Activated naive CD4-positive, alpha-beta T cell treated with anti-CD3 and anti-CD28 coated beads, Interleukin-2, amount 50 U/mL, for 24 hours (primary cell): ENCODE data around the gene TECTA.

Source experiments
- H3K27ac Mint-ChIP-seq: one replicate; pipeline ENCODE4 v1.8.0; 2021; ENCODE audit warnings: mild to moderate bottlenecking, mixed read lengths
- H3K27me3 Mint-ChIP-seq: one replicate; pipeline ENCODE4 v1.8.0; 2021; ENCODE audit warnings: mixed read lengths
- H3K36me3 Mint-ChIP-seq: one replicate; pipeline ENCODE4 v1.8.0; 2021; ENCODE audit warnings: mixed read lengths
- H3K4me1 Mint-ChIP-seq: one replicate; pipeline ENCODE4 v1.8.0; 2021; ENCODE audit warnings: mixed read lengths
- H3K4me3 Mint-ChIP-seq: one replicate; pipeline ENCODE4 v1.8.0; 2021; ENCODE audit warnings: mild to moderate bottlenecking, mixed read lengths
- H3K9me3 Mint-ChIP-seq: one replicate; pipeline ENCODE4 v1.8.0; 2021; ENCODE audit warnings: mixed read lengths

Gene TECTA, protein sequence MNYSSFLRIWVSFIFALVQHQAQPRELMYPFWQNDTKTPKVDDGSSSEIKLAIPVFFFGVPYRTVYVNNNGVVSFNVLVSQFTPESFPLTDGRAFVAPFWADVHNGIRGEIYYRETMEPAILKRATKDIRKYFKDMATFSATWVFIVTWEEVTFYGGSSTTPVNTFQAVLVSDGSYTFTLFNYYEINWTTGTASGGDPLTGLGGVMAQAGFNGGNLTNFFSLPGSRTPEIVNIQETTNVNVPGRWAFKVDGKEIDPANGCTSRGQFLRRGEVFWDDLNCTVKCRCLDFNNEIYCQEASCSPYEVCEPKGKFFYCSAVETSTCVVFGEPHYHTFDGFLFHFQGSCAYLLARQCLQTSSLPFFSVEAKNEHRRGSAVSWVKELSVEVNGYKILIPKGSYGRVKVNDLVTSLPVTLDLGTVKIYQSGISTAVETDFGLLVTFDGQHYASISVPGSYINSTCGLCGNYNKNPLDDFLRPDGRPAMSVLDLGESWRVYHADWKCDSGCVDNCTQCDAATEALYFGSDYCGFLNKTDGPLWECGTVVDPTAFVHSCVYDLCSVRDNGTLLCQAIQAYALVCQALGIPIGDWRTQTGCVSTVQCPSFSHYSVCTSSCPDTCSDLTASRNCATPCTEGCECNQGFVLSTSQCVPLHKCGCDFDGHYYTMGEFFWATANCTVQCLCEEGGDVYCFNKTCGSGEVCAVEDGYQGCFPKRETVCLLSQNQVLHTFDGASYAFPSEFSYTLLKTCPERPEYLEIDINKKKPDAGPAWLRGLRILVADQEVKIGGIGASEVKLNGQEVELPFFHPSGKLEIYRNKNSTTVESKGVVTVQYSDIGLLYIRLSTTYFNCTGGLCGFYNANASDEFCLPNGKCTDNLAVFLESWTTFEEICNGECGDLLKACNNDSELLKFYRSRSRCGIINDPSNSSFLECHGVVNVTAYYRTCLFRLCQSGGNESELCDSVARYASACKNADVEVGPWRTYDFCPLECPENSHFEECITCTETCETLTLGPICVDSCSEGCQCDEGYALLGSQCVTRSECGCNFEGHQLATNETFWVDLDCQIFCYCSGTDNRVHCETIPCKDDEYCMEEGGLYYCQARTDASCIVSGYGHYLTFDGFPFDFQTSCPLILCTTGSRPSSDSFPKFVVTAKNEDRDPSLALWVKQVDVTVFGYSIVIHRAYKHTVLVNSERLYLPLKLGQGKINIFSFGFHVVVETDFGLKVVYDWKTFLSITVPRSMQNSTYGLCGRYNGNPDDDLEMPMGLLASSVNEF (N-terminal part only)

DNA sequence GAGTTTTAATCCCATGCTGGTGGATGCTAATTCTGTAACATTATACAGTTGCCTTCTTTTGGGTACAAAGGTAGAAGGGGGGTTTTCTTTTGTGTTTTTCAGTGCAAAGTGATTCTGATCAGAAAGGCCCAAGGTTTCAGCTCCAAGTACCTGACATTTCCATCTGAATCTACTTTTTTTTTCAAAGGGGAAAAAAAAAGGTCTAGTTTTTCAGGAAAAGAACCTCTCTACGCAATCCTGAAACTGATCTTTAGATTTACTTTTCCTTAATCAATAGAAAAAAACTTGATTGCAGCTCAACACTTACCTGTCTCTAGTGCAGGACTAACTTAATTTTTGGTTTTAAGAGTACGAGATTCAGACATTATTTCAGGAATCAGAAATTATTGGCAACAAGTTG, at the start of gene TECTA:
Gene TECTA (plus strand): TSS at position 301 of the 400 bp plus-strand sequence. CDS start 1,423 bp downstream, outside the sequence.
- no peak within 1 kb of the TSS for H3K27ac Mint-ChIP-seq
- H3K4me3 Mint-ChIP-seq: no peak within 1 kb of the TSS
- H3K36me3 Mint-ChIP-seq: peaks cover 2% of the 10 kb centered on the region
- H3K27me3 Mint-ChIP-seq: no peaks in the 10 kb centered on the region
- no peaks in the 10 kb centered on the region for H3K4me1 Mint-ChIP-seq
- H3K9me3 Mint-ChIP-seq: no peaks in the 10 kb centered on the region

DNA sequence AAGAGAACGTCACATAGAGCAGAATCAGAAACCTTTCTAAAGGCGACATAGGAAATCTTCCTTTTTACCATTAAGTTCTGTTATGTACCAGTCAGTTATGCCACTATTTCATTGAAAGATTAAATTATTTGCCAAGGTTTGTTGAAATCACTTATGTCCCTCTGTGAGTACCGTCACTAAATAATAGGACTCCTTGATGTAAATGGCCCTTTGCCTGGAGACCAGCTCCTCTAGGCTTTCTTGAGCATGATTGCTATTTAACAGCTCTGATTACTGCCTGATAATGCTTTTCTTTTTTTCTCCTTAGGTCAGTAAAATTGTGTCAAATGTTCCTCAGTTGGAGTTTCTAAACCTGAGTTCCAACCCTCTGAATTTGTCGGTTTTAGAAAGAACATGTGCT, 47.8 kb upstream of the TECTA start:
- Mint-ChIP-seq H3K27me3 (no peaks in the 10 kb centered on the region), H3K27ac (no peak overlapping the region), H3K4me1 (no peaks in the 10 kb centered on the region), H3K36me3 (peaks cover 30% of the 10 kb centered on the region), H3K9me3 (no peaks in the 10 kb centered on the region), H3K4me3 (no peak overlapping the region)

DNA sequence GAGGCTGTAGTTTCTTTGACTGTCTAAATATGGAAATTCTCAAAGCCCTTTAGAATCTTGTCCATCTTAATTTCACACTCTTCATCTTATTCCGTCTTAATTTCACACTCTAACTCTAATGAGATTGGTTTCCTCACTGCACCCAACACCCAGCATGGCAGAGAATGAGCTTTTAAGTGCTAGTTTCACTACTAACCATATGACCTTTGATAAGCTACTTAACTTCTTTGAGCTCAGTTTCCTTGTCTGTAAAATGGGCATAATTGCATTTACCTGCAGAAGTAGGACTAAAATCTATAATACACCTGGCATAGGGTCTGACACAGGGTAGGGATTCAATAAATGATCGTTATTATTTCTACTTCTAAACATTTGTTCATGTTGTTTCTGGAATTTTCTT, 46.8 kb upstream of the TECTA start:
- Mint-ChIP-seq H3K27me3 (no peaks in the 10 kb centered on the region), H3K4me3 (no peak overlapping the region), H3K36me3 (peaks cover 25% of the 10 kb centered on the region), H3K27ac (no peak overlapping the region), H3K9me3 (no peaks in the 10 kb centered on the region), H3K4me1 (no peaks in the 10 kb centered on the region)

DNA sequence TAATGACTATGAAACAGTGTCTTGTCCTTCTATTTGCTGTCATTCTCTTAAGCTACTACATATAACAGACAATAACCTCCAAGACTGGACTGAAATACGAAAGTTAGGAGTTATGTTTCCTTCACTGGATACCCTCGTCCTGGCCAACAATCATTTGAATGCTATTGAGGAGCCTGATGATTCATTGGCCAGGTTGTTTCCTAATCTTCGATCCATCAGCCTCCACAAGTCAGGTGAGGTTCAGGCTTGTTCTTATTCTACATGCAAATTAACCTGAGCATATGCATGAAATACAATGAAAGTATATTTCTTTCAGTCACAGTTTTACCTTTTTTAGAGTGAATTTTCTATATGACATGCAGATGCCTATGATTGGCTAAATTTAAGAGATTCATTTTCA, 46.0 kb upstream of the TECTA start:
- H3K4me3 Mint-ChIP-seq: no peak overlapping the region
- no peaks in the 10 kb centered on the region for H3K4me1 Mint-ChIP-seq
- no peaks in the 10 kb centered on the region for H3K27me3 Mint-ChIP-seq

DNA sequence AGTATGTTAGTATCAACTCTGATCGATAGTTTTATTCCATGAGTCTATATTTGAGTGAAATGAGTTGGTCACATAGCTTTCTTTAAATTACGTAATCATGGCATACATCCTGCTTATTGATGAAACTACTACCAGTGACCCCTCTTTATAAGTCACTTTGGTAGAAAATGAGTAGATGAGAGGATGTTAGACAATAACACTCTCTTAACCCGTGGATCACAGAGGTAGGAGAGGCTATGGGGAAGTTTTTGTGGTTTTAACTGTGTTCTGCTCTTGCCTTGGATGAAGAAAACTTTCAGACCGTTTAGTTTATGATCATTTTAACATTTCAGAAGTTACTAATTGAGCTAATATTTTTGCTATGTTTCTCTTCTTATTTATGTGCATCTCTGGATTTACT, 43.1 kb upstream of the TECTA start:
- Mint-ChIP-seq H3K9me3 (no peaks in the 10 kb centered on the region), H3K27ac (no peak overlapping the region), H3K4me1 (no peaks in the 10 kb centered on the region), H3K36me3 (peaks cover 30% of the 10 kb centered on the region), H3K4me3 (no peak overlapping the region), H3K27me3 (no peaks in the 10 kb centered on the region)

More for the DNA sequence above, 46.0 kb upstream of the TECTA start:
- peaks cover 25% of the 10 kb centered on the region for H3K36me3 Mint-ChIP-seq
- H3K9me3 Mint-ChIP-seq: no peaks in the 10 kb centered on the region
- H3K27ac Mint-ChIP-seq: no peak overlapping the region

DNA sequence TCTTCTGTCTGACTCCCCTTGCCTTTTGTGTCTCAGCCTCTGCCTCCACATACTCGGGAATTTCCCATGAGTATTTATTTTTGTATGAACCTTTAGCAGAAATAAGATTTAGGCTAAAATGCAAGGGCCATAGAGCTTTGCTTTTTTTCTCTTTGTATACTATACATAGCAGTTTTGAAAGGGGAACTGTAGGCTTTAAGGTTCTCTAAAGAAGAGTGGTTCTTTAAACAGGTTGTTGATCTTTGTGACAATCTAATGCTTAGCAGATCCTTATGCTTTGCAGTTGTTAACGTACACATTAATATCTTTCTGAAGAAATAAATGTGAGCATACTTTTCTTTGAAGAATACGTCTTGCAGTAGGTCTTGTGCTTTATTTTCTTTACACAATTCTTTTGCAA, 42.1 kb upstream of the TECTA start:
- H3K4me1 Mint-ChIP-seq: no peaks in the 10 kb centered on the region
- no peaks in the 10 kb centered on the region for H3K9me3 Mint-ChIP-seq
- H3K36me3 Mint-ChIP-seq: peaks cover 28% of the 10 kb centered on the region
- no peak overlapping the region for H3K27ac Mint-ChIP-seq
- no peaks in the 10 kb centered on the region for H3K27me3 Mint-ChIP-seq
- no peak overlapping the region for H3K4me3 Mint-ChIP-seq

DNA sequence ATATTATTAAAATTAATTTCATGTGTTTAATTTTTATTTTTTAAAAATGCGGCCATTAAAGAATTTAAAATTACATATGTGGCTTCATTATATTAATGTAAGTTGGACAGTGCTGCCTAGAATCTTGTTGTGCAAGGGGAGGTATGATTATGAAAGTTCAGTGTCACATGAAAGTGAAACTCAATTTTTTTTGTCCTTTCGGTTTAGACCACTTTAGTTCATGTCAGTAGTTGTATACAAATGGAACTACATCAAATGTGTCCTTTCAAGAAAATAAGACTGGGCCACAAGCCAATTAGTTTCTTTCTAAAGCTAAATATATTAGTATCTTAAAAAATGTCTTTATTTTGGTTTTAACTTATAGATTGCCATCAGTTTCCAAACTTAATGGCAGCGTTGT, 41.4 kb upstream of the TECTA start:
- no peaks in the 10 kb centered on the region for H3K9me3 Mint-ChIP-seq
- no peaks in the 10 kb centered on the region for H3K27me3 Mint-ChIP-seq
- H3K27ac Mint-ChIP-seq: no peak overlapping the region
- peaks cover 26% of the 10 kb centered on the region for H3K36me3 Mint-ChIP-seq
- H3K4me1 Mint-ChIP-seq: no peaks in the 10 kb centered on the region
- H3K4me3 Mint-ChIP-seq: no peak overlapping the region

DNA sequence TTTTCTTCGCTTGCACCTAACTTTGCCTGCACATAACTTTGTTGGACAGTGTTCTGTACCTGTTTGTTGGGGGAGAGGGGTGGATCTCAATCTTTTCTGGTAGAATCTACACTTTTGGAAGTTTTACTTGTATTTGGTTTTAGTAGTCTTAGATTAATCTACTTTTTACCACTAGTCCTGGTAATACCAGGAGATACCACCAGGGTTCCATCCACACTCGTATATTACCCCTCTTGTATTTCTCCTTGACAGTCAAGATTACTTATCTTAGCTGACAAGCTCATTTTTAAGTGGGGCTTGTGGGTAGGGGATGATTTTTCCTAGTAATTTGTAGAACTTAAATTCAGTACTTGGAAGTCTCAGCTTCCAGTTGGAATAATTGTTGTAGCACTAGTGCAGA, 37.3 kb upstream of the TECTA start:
- H3K4me3 Mint-ChIP-seq: no peak overlapping the region
- no peaks in the 10 kb centered on the region for H3K27me3 Mint-ChIP-seq
- H3K36me3 Mint-ChIP-seq: peaks cover 27% of the 10 kb centered on the region
- H3K4me1 Mint-ChIP-seq: no peaks in the 10 kb centered on the region
- H3K27ac Mint-ChIP-seq: no peak overlapping the region
- no peaks in the 10 kb centered on the region for H3K9me3 Mint-ChIP-seq

DNA sequence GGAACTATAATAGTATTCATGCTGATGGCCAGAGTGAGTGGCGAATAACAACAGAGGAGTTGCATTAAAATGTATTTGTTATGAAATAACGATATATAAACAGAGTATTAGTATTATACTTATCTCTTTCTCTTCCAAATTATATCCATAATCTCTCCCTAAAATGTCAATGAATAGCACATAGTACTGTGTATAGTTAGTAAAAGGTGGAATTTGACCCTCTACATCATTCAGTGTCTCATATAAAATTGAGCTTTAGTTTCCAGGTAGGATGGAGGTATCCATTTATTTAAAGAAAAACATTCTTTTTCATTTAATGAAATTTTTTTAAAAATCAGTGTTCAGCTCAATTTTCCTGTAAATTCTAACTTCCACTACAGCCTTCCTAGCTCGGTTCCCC, 34.4 kb upstream of the TECTA start:
- Mint-ChIP-seq H3K36me3 (peaks cover 40% of the 10 kb centered on the region), H3K9me3 (peaks cover 8% of the 10 kb centered on the region), H3K4me1 (no peaks in the 10 kb centered on the region), H3K4me3 (no peak overlapping the region), H3K27me3 (no peaks in the 10 kb centered on the region), H3K27ac (no peak overlapping the region)

DNA sequence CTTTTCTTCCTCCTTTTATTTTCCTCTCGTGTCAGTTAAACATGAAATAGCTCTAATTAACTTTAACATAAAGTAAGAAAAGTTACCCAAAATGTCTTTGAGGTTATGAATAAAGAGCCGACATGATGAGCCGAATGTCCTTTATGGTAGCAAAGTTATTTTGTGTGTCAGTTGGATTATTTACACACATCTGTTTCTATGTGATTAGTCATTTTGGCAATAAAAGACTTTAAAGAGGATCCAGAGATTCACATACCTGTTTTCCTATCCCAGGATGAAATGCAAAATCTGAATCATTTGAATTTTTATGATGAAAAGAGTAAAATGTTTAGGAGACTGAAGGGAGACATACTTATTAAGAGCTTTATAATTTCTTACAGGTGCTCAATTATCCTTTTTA, 34.0 kb upstream of the TECTA start:
- Mint-ChIP-seq H3K36me3 (peaks cover 40% of the 10 kb centered on the region), H3K4me3 (no peak overlapping the region), H3K9me3 (peaks cover 8% of the 10 kb centered on the region), H3K27me3 (no peaks in the 10 kb centered on the region), H3K4me1 (no peaks in the 10 kb centered on the region), H3K27ac (no peak overlapping the region)

DNA sequence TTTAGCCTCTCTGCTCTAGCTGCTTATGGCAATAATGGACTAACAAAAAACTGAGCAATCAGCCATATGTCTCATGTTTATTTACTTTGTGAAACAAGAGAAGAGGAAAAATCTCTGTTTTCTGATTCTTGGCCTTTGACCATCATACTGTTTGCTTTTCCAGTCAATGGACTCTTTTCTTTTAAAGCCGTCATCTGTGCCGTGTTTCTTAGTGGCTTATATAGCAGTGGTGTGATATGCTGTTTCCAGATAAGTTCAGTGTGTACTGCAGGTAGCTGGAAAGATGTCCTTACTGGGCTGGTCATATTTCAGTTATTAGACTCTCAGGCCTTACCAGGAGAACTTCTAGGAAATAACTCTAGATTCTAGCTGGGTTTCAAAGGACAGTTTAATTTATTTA, 33.6 kb upstream of the TECTA start:
- H3K27me3 Mint-ChIP-seq: no peaks in the 10 kb centered on the region
- H3K36me3 Mint-ChIP-seq: peaks cover 39% of the 10 kb centered on the region

DNA sequence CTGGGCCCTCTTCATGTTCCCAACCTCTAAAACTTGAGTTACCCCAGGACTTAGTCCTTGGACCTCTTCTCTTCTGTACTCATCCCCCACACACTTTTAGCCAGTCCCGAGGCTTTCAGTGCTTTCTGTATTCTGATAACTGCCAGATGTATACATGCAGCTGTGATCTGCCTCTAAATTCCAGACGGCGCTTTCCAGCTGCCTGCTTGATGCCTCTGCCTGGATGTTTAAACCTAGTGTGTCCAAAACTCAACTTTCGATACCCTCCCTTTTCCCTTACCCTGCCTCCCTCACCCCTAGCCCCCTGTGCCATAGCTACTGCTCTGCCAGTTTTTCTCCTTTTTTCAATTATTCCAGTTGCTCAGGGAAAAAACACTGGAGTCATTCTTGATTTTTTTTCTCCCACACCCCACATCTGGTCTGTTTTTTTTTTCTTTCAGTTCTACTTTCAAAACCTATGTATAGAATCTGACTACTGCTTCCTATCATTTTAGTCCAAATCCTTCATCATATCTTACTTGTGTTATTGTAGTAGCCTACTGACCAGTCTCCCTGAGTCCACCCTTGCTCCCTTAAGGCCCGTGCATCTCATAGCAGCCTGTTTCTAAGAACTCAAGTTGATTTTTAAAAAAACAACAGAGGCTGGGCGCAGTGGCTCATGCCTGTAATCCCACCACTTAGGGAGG, 32.9 kb upstream of the TECTA start:
- Mint-ChIP-seq H3K4me3 (no peak overlapping the region), H3K27ac (no peak overlapping the region), H3K4me1 (no peaks in the 10 kb centered on the region), H3K36me3 (peaks cover 35% of the 10 kb centered on the region), H3K9me3 (peaks cover 8% of the 10 kb centered on the region), H3K27me3 (no peaks in the 10 kb centered on the region)

More for the DNA sequence above, 33.6 kb upstream of the TECTA start:
- H3K4me3 Mint-ChIP-seq: no peak overlapping the region
- peaks cover 8% of the 10 kb centered on the region for H3K9me3 Mint-ChIP-seq
- H3K4me1 Mint-ChIP-seq: no peaks in the 10 kb centered on the region
- no peak overlapping the region for H3K27ac Mint-ChIP-seq

DNA sequence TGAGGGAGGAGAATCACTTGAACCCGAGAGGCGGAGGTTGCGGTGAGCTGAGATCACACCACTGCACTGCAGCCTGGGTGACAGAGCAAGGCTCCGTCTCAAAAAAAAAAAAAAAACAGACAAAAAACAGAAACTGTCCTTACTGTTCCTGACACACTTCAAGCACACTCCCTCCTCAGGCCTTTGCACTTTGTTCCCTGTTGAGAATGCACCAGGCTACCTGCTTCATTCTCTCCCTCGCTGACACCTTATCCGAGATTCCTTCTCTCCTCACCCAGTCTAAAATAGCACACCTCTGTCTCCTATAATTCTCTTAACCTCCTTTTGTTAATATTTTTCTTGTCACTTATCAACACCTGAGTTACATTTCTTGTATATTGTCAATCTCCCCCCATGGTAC, 32.3 kb upstream of the TECTA start:
- Mint-ChIP-seq H3K9me3 (peaks cover 8% of the 10 kb centered on the region), H3K27me3 (no peaks in the 10 kb centered on the region), H3K4me1 (no peaks in the 10 kb centered on the region), H3K36me3 (peaks cover 31% of the 10 kb centered on the region), H3K27ac (peak overlapping the region; percentile 60), H3K4me3 (no peak overlapping the region)

DNA sequence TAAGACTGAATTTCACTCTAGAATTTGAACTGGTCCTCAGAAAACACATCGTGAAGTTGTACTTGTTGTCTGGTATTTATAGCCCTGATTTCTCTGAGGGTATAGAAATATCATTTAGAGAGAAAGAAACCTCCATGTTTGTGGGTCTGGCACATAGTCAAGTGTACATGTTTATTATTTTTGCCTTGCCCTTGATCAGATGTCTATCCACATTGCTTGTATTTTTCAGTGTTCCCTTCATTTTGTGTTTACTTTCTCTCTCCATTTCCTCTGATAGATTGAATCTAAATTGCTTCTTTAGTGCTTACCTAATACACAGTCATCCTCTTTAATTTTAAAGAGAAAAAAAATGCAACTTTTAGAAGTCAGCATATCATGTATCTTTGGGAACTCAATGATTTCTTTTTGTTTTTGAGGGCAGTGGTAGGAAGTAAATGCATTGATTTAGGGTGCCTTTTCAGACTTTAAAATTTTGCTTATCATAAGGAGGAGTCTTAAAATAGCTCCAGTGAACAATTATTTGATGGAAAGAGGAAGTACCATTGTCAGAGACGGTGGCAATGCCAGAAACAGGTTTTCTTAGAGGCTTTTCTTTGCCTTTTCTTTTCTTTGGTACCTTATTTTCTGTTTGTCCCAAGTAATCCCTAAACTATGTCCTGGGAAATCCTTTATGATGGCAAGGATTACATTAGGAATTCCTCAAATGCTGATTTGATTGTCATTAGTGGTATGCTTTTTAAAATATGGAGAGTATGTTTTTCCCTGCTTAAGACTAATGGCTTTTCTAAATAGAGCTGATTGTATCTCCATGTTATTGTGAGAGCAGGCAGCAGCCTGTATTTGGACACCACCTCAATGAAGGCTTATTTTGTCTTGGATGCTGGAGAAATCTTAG, 29.8 kb upstream of the TECTA start:
- H3K36me3 Mint-ChIP-seq: peaks cover 37% of the 10 kb centered on the region
- H3K4me3 Mint-ChIP-seq: no peak overlapping the region
- H3K9me3 Mint-ChIP-seq: peaks cover 8% of the 10 kb centered on the region
- H3K27me3 Mint-ChIP-seq: no peaks in the 10 kb centered on the region
- H3K27ac Mint-ChIP-seq: peak overlapping the region; percentile 15
- no peaks in the 10 kb centered on the region for H3K4me1 Mint-ChIP-seq
